Measurements from ENCODE around the gene RLF. TPM values are rescaled to one million over a fixed set of nuclear protein-coding genes. Genes with fewer than 3 reads are reported as not detected.

The RLF gene
- total RNA-seq, 3 donors from 2014 or later, result 9.0 to 12.3 (median 11.0) TPM

Other genes starting within 250 kb of the RLF start
- gene MFSD2A, start 206.2 kb upstream of the RLF start, total RNA-seq, result 10 to 100 TPM; 31.0 to 35.6 (median 31.8) TPM
- gene CAP1, start 120.7 kb upstream of the RLF start, total RNA-seq, result 100 to 1,000 TPM; 349 to 426 (median 389) TPM
- gene PPT1, start 64.1 kb upstream of the RLF start, total RNA-seq, result 100 to 1,000 TPM in 2 of 3 donors, 10 to 100 TPM in 1; 96.8 to 118 (median 109) TPM
- not detected for gene TMCO2, start 86.5 kb downstream of the RLF start, total RNA-seq
- gene ZMPSTE24, start 96.8 kb downstream of the RLF start, total RNA-seq, result 10 to 100 TPM; 56.4 to 59.6 (median 59.5) TPM
- gene COL9A2, start 155.9 kb downstream of the RLF start, total RNA-seq, result 1 to 10 TPM in 2 of 3 donors, under 1 TPM in 1; 0.96 to 2.5 (median 1.2) TPM
- 100 to 1,000 TPM; 128 to 153 (median 142) TPM for gene SMAP2, start 212.3 kb downstream of the RLF start, total RNA-seq